Erythroblast (primary cell): ENCODE data around the gene CDC25B.

Experiments used
- GATA1 ChIP-seq: IDR thresholded peaks from 2 replicates; pipeline ENCODE4 v1.6.1; 2011; ENCODE audit warnings: low read depth, mild to moderate bottlenecking, control low read depth, low read length, moderate library complexity
- POLR2A ChIP-seq: IDR thresholded peaks from 2 replicates; pipeline ENCODE4 v1.6.1; 2011; ENCODE audit warnings: mild to moderate bottlenecking, low read length

GRCh38 chr20:3787324-3788014, 8.6 kb upstream of the CDC25B start:
- no peak for TF ChIP-seq POLR2A
- no peak for TF ChIP-seq GATA1
